ENCODE data around the gene CTSC. TPM values are rescaled to one million over a fixed set of nuclear protein-coding genes. Genes with fewer than 3 reads are reported as not detected.
"Not testable (repeated sequence)": the region's sequence is repeated elsewhere in the genome, so short reads cannot be mapped to it uniquely, and the experiment has no call there.

CTSC gene
- total RNA-seq, 1 experiment from 2014 or later: 38.0 TPM

DNA sequence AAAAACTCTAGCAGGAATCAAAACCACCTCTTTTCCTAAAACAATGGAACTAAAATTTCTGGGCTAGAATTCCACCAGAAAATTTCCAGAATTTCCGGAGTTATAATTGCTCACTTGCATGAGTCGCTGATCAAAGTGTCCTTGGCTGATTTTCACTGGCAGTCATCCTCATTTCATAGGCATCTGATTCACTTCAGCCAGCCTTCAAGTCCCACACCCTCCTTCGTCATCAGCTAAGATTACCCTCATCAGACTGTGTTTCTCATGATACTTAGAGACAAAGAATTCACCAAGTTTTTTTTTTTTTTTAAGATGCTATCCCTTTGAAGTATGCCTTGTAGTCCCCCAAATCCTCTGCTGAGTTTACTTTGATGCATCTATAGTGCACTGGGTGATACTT lies 90.8 kb downstream of the CTSC start:
- H2AFZ ChIP-seq (ENCODE audit: low read depth, low read length, poor library complexity, severe bottlenecking): no peak overlapping the region
- CTCF ChIA-PET: no interaction called here
- H3K27ac ChIP-seq (ENCODE audit: low read depth, low read length): no peak overlapping the region
- DNase-seq (ENCODE audit: low read depth, low spot score) (no peak), ATAC-seq (no peak)
- no peaks in the 10 kb centered on the region for H3K9me2 ChIP-seq (ENCODE audit: insufficient read depth)
- no peaks in the 10 kb centered on the region for H3K79me2 ChIP-seq (ENCODE audit: insufficient read depth, low read length)
- no peak for TF ChIP-seq SRF (IDR thresholded peaks at IDR 0.05; ENCODE audit: low read depth)
- no peak for TF ChIP-seq JUND (IDR thresholded peaks at IDR 0.05)
- no peak for TF ChIP-seq ZFX (IDR thresholded peaks at IDR 0.05)
- TF ChIP-seq, protein P1, sequence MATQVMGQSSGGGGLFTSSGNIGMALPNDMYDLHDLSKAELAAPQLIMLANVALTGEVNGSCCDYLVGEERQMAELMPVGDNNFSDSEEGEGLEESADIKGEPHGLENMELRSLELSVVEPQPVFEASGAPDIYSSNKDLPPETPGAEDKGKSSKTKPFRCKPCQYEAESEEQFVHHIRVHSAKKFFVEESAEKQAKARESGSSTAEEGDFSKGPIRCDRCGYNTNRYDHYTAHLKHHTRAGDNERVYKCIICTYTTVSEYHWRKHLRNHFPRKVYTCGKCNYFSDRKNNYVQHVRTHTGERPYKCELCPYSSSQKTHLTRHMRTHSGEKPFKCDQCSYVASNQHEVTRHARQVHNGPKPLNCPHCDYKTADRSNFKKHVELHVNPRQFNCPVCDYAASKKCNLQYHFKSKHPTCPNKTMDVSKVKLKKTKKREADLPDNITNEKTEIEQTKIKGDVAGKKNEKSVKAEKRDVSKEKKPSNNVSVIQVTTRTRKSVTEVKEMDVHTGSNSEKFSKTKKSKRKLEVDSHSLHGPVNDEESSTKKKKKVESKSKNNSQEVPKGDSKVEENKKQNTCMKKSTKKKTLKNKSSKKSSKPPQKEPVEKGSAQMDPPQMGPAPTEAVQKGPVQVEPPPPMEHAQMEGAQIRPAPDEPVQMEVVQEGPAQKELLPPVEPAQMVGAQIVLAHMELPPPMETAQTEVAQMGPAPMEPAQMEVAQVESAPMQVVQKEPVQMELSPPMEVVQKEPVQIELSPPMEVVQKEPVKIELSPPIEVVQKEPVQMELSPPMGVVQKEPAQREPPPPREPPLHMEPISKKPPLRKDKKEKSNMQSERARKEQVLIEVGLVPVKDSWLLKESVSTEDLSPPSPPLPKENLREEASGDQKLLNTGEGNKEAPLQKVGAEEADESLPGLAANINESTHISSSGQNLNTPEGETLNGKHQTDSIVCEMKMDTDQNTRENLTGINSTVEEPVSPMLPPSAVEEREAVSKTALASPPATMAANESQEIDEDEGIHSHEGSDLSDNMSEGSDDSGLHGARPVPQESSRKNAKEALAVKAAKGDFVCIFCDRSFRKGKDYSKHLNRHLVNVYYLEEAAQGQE (IDR thresholded peaks at IDR 0.05; ENCODE audit: low read depth): no peak
- TF ChIP-seq CEBPB (IDR thresholded peaks at IDR 0.05; ENCODE audit: low read depth): no peak
- no peak for TF ChIP-seq ELF1 (IDR thresholded peaks at IDR 0.05; ENCODE audit: borderline replicate concordance, low read depth)
- TF ChIP-seq EZH2phosphoT487 (IDR thresholded peaks at IDR 0.05; ENCODE audit: borderline replicate concordance): no peak
- TF ChIP-seq YY1 (IDR thresholded peaks at IDR 0.05; ENCODE audit: extremely low read depth, insufficient replicate concordance, low read depth, low read length): no peak
- no peak overlapping the region for H3K4me2 ChIP-seq (ENCODE audit: low read length)
- no peak overlapping the region for H3K9ac ChIP-seq (ENCODE audit: low read length)
- H4K20me1 ChIP-seq (ENCODE audit: insufficient read depth): no peaks in the 10 kb centered on the region
- H3K27me3 ChIP-seq (ENCODE audit: insufficient read depth, low read length): no peaks in the 10 kb centered on the region
- no peaks in the 10 kb centered on the region for H3K9me3 ChIP-seq (ENCODE audit: control insufficient read depth in 1 of 2, insufficient read depth in 1 of 2, low read depth in 1 of 2, low read length in 2 of 2)
- BruUV-seq (replicated peaks): no TSS peak
- no peaks in the 10 kb centered on the region for H3K36me3 ChIP-seq (ENCODE audit: control insufficient read depth in 1 of 2, insufficient read depth in 2 of 2, low read length in 2 of 2)
- H3K4me1 ChIP-seq (ENCODE audit: control insufficient read depth in 1 of 2, insufficient read depth in 2 of 2, low read length in 2 of 2): no peaks in the 10 kb centered on the region; a peak in 1 of 4 replicates
- POLR2A ChIA-PET: no interaction called here
- H3K4me3 ChIP-seq (replicated peaks in 1 of 2; ENCODE audit: low read depth in 1 of 2, low read length in 2 of 2): no peak overlapping the region
- intact Hi-C loops (cut with micrococcal nuclease): no loop called here
- RAD21 ChIA-PET (ENCODE audit: low non-redundant PET in 1 of 2, low total read pairs in 2 of 2, uncharacterized antibody in 2 of 2, unreplicated experiment in 2 of 2): no interaction called here

DNA sequence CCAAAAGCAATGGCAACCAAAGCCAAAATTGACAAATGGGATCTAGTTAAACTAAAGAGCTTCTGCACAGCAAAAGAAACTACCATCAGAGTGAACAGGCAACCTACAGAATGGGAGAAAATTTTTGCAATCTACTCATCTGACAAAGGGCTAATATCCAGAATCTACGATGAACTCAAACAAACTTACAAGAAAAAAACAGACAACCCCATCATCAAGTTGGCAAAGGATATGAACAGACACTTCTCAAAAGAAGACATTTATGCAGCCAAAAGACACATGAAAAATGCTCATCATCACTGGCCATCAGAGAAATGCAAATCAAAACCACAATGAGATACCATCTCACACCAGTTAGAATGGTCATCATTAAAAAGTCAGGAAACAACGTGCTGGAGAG lies 92.0 kb downstream of the CTSC start:
- H3K79me2 ChIP-seq (ENCODE audit: insufficient read depth, low read length); intact Hi-C loops (cut with micrococcal nuclease); H3K27ac ChIP-seq (ENCODE audit: low read depth, low read length); H3K4me1 ChIP-seq (ENCODE audit: control insufficient read depth in 1 of 2, insufficient read depth in 2 of 2, low read length in 2 of 2); H3K4me2 ChIP-seq (ENCODE audit: low read length); BruUV-seq (replicated peaks); RAD21 ChIA-PET (ENCODE audit: low non-redundant PET in 1 of 2, low total read pairs in 2 of 2, uncharacterized antibody in 2 of 2, unreplicated experiment in 2 of 2); CTCF ChIA-PET; H4K20me1 ChIP-seq (ENCODE audit: insufficient read depth); ATAC-seq; POLR2A ChIA-PET; H3K4me3 ChIP-seq (replicated peaks in 1 of 2; ENCODE audit: low read depth in 1 of 2, low read length in 2 of 2); H3K36me3 ChIP-seq (ENCODE audit: control insufficient read depth in 1 of 2, insufficient read depth in 2 of 2, low read length in 2 of 2); DNase-seq (ENCODE audit: low read depth, low spot score); H3K9me2 ChIP-seq (ENCODE audit: insufficient read depth); H3K27me3 ChIP-seq (ENCODE audit: insufficient read depth, low read length); H3K9me3 ChIP-seq (ENCODE audit: control insufficient read depth in 1 of 2, insufficient read depth in 1 of 2, low read depth in 1 of 2, low read length in 2 of 2); H2AFZ ChIP-seq (ENCODE audit: low read depth, low read length, poor library complexity, severe bottlenecking); H3K9ac ChIP-seq (ENCODE audit: low read length): not testable (repeated sequence)

Other genes with a start within 250 kb of the CTSC start
- gene RAB38, start 162.3 kb downstream of the CTSC start, total RNA-seq (2021; ENCODE audit: unreplicated experiment): 15.1 TPM

Measured in HCT116 (cell line).